ENCODE measurements around the gene DDX46.
A peak's percentile ranks its signal among the peaks of the same experiment; 100 is the strongest.
"Not testable (repeated sequence)": the region's sequence is repeated elsewhere in the genome, so short reads cannot be mapped to it uniquely, and the experiment has no call there.

DDX46 gene

GRCh38 chr5:134845335-134845851 is 86.8 kb downstream of the DDX46 start:
- no peak for DNase-seq (ENCODE audit: low spot score)

GRCh38 chr5:134845852-134846640 is 87.5 kb downstream of the DDX46 start, which contains the start of gene C5orf24:
Gene C5orf24 (plus strand): TSS chr5:134845968. CDS start chr5:134854901, 8,933 bp downstream.
- peak; percentile 97 for DNase-seq (ENCODE audit: low spot score)

GRCh38 chr5:134846641-134846960 is 88.0 kb downstream of the DDX46 start:
- no peak for DNase-seq (ENCODE audit: low spot score)

DNA sequence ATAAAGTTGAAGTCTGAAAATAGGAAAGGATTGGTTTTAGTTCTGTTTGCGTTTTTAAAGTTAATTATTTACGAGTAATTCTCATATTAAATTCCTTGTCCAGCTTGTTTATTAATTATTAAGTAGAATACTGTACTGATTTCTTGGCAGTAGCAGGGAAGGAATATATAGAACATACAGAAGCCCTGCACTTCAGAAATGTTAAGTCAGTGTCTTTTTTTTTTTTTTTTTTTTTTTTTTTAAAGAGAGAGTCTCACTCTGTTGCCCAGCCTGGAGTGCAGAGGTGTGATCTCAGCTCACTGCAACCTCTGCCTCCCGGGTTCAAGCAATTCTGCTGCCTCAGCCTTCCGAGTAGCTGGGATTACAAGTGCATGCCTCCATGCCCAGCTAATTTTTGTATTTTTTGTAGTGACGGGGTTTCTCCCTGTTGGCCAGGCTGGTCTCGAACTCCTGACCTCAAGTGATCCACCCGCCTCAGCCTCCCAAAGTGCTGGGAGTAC is 90.9 kb downstream of the DDX46 start:
- not testable (repeated sequence) for DNase-seq (ENCODE audit: low spot score)

DNA sequence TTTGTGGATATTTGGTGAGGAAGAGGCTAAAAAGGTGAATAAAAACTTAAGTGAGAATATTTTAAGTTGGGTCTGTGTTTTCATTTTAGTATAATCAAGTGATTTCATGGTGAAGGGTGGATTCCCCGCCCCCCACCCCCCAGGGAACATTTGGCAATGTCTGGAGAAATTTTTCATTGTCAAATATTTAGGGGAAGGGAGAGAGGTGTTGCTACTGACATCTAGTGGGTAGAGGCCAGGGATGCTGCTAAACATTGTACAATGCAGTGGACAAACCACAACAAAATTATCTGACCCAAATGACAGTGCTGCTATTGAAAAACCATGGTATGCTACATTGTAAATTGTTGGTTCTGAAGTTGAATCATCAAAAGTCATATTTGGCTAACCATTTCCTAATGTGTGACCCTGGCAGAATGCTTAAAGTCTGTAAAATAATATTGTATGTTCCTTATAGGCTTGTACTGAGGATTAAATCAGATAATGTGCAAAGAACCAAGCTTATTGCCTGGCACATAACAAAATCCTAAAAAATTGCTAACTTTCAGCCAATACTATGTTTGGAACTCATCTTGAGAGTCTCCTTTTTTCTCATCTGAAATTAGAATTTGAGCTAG is 92.8 kb downstream of the DDX46 start:
- DNase-seq (ENCODE audit: low spot score): no peak

GRCh38 chr5:134856465-134856864 is 97.9 kb downstream of the DDX46 start:
- not testable (repeated sequence) for DNase-seq (ENCODE audit: low spot score)

- DNase-seq (ENCODE audit: low spot score): no peak
These were observed 98.8 kb downstream of the DDX46 start for GRCh38 chr5:134857401-134857800.

- DNase-seq (ENCODE audit: low spot score): no peak
These were observed 106.1 kb downstream of the DDX46 start for GRCh38 chr5:134864707-134865106.

GRCh38 chr5:134873494-134873893 is 114.9 kb downstream of the DDX46 start:
- no peak for DNase-seq (ENCODE audit: low spot score)

DNA sequence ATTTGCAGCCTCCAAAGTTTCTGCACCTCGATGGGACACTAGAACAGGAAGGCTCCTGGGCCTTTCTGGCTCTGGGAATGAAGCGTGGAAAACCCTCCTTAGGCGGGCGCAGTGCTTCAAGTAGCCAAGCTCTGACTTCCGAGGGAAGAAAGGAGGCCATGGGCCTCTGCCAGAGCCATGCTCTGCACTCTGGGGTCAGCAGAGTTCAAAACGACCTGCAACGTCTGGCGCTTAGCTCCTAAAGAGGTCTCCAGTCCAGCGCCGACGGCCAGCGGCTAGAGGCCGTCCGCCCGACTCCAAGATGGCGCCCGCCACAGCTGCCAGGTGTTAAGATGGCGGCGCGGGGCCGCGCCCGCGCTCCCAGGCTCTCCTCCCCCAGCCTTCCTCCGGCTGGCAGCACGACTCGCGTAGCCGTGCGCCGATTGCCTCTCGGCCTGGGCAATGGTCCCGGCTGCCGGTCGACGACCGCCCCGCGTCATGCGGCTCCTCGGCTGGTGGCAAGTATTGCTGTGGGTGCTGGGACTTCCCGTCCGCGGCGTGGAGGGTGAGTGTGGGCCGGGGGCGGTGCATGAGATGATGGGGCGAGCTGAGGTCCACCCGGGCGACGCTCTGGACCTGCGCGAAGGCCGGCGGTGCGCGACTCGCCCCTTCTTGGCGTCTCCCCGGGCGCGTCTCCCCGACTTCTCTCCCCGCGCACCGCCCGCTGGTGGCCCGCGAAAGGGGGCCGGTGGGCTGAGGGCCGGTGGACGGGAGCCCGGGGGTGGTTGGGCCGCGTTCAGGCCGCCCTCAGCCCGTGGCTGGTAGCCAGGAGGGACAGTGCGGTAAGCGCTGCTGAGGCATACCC is 115.6 kb downstream of the DDX46 start, which contains the start of gene TXNDC15:
Gene TXNDC15 (plus strand): TSS at position 385 of the 844 bp plus-strand sequence. CDS start 57 bp downstream, at position 442.
- peak; percentile 87 for DNase-seq (ENCODE audit: low spot score)

GRCh38 chr5:134874831-134875655 is 116.5 kb downstream of the DDX46 start:
- peak; percentile 82 for DNase-seq (ENCODE audit: low spot score)

DNA sequence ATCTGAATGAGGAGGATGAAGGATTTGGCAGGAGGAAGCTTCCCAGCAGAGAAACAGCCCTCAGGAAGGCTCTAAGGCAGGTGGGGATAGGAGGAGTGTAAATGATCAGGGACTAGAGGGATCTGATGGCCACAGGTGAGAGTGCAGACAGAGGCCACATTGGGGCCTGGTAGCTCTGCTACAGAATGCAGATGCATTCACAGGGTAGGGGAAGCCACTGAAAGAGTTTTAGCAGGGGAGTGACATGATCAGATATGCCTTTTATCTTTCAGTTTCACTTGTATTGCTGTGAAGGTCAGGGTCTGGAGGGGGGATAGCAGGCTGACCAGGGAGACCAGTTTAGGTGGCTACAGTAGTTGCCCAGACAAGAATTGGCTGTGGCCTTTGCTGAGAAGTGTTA is 118.6 kb downstream of the DDX46 start:
- DNase-seq (ENCODE audit: low spot score): no peak

DNA sequence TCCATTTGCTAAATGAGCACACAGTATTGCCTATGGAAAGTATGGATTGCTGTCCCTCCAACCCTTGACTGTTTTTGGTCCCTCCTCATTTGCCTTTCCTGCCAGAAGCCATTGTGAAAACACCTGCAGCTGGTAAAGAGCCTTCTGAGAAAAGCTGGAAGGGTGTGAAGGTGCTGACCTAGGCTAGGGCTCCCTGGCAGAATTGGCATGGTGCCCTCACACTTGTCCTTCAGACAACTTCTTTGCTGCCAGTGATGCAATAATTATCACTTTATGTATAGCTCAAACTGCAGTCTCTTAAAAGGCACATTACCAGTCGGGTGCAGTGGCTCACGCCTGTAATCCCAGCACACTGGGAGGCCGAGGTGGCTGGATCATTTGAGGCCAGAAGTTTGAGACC is 119.8 kb downstream of the DDX46 start:
- DNase-seq (ENCODE audit: low spot score): no peak

DNA sequence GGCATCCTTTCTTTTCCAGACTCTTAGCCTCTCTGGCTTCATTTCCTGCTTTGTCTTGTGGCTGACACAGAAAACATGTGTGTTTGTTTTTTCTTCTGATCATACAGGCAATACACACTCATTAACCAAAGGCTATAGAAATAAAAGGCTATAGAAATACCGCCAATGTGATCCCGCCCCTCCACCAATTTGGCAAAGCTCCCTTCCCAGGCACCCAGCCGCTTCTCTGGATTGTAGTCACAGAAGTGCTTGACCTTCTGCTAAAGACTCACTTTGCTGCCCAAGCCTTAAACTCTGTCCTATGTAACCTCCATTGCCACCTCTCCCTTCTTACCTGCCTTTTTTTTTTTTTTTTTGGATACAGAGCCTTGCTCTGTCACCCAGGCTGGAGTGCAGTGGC is 120.9 kb downstream of the DDX46 start:
- DNase-seq (ENCODE audit: low spot score): no peak
